GM21367 (cell line): Measurements from ENCODE around the gene DROSHA.

ENCODE experiments used
- ATAC-seq: cut with Tn5 transposase; IDR thresholded peaks from one replicate; pipeline ENCODE4 v1.9.1; 2021; ENCODE audit not compliant: unreplicated experiment

The DROSHA gene

GRCh38 chr5:31530541-31531265 is 1.2 kb downstream of the DROSHA start:
- no peak for ATAC-seq

DNA sequence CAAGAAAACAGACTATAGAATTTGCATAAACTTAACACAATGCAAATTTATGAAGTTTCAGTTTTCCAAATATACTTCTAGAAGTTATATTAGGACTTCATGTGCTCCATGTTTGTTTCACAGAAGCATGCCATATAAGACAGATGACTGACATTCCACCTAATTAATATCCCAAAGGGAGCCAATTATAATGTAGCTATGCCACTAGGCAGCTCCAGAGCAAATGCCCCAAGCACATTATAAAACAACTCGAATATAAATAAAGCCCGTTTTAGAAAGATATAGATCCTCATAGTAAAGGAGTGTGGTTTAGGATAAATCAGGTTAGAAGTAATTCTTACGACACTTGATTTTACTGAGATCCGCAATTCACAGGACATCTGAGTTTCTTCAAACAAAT is 8.9 kb downstream of the DROSHA start:
- no peak for ATAC-seq

GRCh38 chr5:31516802-31517201 is 15.1 kb downstream of the DROSHA start:
- ATAC-seq = no peak

- ATAC-seq = no peak
These were observed 20.6 kb downstream of the DROSHA start for GRCh38 chr5:31511305-31511704.

DNA sequence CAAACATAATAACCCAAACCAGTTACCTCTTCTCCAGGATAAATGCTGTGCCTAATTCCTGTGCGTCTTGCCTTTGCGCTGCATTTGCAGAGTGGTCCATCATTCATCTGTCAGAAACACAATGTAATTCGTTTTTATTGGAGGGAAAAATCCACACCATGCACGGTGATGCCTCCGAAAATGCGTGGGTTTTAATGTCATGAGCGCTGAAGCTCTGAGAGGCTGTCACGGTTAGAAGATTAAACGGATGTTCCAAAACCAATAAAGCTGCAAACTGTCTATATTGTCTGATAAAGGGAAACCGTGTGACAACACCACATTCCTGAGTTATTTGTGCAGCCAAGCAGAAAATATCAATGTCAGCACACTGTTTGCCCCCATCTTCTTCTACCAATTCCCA is 27.4 kb downstream of the DROSHA start:
- no peak for ATAC-seq

DNA sequence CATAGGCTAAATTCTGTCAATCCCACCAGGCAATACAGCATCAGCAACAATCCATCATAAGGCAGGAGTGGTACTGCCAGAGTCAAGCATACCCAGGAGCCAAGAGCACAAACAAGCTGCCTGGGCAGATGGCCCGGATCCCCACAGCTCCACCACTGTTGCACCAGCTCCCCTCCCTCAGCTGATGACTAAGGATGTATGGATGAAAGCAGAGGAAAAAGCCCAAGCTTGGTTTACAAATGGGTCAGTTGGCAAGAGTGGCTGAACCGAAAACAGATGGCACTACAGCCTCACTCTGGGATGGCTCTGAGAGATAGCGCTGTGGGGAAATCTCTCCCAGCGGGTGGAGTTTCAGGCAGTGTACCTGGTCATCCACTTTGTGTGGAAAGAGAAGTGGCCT is 29.4 kb downstream of the DROSHA start:
- no peak for ATAC-seq

GRCh38 chr5:31500256-31500655 is 31.6 kb downstream of the DROSHA start:
- ATAC-seq = no peak

DNA sequence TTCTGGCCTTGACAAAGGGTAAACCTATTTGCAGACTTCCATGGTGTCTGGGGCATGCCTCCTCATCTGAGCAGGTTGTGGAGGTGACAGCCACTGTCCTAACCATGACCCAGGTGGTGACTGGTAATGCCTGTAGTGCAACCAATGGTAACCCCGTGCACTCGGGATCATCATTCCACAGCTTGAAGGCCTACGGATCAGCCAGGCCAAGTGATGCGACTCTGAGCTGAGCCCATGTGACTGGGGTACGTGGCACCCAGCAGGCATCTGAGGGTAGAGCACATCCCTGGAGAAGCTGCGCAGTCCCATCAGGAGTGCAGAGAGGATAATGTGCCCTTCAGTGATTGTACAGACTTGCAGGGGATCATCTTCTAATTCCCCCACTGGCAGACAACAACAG is 35.0 kb downstream of the DROSHA start:
- no peak for ATAC-seq

DNA sequence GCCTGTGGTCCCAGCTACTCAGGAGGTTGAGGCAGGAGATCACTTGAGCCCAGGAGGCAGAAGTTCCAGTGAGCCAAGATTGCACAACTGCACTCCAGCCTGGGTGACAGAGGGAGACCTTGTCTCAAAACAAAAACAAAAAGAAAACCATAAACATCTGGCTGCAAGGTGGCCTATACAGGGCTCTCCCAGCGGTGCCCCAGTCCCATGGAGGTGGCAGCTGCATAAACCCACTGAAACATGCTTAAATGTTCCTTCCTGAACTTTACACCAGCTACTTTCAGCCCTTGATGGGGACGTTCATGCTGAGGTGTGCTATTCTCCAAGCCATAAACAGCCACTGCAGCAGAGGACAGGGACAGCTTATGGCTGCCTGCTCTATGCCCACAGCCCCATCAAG is 35.6 kb downstream of the DROSHA start:
- no peak for ATAC-seq

DNA sequence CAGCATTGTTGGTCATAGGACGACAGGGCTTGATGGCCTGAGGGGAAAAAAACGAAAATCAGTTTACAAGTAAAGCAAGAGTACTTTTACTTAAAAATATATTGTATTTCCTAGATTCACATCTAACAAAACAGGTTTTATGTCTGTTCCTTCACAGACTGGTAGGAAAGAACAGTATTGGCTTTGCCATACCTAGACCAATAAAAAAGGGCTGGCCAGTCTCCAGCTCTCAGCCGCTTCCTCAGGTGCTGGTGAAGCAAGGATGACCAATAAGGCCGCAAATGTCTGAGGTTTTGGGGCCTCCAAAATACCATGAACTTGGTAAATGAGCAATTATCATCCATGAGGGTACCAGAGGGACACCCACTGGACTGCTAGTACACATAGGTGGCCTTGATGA is 36.6 kb downstream of the DROSHA start:
- no peak for ATAC-seq

DNA sequence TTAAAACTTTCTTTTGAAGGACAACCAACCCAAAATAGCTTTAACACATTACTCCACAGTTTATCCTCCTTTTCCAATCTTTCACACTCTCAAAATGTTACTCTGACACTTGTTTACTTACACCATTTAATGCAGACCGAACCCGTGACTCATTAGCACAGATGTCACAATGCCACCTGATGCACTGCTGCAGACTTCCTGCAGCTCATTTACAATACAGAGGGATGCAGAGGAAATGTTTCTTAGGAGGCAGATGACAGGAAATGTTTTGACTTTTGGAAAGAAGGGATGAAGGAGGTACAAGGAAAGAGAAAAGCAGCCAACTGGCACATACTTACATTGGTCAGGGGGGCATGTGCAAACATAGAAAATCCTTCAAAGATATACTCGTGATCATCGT is 39.0 kb downstream of the DROSHA start:
- no peak for ATAC-seq

DNA sequence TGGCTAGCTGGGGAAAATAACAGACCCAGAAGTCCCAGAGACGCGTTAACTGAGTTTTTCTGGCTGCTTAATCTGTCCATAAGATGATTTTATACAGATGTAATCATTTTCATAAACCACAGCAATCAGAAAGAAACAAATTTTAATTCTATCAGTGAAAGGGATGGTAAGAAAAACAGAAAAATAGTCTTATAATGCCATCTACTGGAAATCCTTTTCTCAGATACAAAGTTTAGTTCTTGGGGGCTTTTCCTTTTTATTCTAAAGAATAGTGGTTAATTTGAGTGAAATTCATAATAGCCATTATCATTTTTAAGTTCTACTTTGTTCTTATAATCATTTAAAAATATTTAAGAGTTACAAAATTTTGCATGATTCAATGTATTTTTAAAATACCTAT is 44.4 kb downstream of the DROSHA start:
- ATAC-seq = no peak

- ATAC-seq = no peak
These were observed 45.5 kb downstream of the DROSHA start for GRCh38 chr5:31486441-31486840.

DNA sequence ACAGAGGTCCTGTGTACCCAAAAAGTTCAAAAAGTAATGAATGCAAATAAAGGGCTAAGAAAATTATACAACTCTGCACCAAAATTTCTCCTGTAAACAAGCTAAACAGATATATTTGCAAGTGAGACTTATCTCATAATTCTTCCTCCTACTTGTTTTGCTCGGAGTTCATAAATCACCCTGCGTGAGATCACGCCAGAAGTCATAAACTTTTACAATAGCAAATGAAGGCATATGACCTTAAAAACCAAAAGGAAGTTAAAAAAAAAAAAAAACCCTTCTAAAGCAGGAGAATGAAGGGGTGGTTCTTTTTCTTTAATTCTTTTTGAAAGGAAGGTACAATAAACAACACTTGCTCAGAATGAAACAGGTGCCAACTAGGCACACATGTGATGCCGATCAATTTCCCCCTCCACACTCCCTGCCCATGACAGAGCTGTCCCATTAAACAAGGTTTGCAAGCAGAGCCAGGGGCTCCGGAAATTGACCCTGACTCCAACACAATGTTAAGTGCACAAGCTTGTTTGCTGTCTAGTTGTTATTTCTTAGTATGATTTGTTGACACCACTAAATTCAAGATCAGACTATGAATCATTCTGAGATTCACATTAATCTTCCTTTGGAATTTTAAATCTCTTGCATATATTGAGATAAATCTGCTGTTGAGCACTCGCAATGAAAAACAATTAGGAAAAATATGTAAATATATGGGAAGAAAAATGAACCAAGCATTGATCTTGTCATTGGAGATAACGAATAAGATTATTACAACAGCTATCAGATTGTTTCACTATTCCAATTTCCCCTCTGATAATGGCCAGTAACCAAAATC is 46.3 kb downstream of the DROSHA start:
- ATAC-seq = no peak

- ATAC-seq = no peak
These were observed 50.2 kb downstream of the DROSHA start for GRCh38 chr5:31481531-31482165.

DNA sequence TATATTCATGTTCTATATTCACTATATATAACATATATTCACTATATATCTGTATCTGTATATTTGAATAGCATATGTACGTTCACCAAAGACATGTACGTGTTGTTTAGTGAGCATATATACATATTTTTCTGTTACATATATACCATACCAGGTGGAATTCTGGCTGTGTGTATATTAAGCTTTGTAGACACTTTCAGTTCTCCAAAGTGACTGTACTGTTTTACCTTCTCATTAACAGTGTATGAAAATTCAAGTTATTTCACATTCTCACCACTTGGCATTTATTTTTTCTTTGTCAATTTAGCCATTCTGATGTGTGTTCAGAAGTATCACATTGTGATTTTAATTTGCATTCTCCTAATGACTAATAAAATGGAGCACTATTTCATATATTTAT is 52.2 kb downstream of the DROSHA start:
- no peak for ATAC-seq

- ATAC-seq = no peak
These were observed 53.0 kb downstream of the DROSHA start for GRCh38 chr5:31478901-31479300.

GRCh38 chr5:31477971-31478370 is 53.9 kb downstream of the DROSHA start:
- ATAC-seq = no peak

GRCh38 chr5:31477516-31477915 is 54.4 kb downstream of the DROSHA start:
- no peak for ATAC-seq

- ATAC-seq = no peak
These were observed 55.2 kb downstream of the DROSHA start for GRCh38 chr5:31476738-31477141.

DNA sequence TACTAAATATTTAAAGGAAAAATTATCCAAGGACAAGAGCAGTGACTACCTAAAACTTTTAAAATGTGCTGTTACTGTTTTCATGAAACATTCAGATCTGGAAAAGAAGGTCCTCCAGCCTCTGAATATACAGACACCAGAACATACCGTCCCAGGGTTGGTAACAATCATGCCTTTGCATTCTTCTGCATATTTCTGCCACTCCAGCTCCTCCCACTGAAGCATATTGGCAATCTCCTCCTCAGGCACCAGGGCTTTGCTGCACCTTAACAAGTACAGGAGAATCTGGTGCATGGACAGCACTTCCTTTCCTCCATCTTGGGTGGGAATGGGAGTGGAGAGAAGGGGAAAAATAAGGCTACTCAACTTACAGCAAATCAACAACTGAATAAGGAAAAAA is 60.0 kb downstream of the DROSHA start:
- no peak for ATAC-seq

- no peak for ATAC-seq
These were observed 60.9 kb downstream of the DROSHA start for GRCh38 chr5:31471040-31471439.
